Activated T-helper 1 cell treated with anti-CD3 and anti-CD28 coated beads, Interleukin-12 subunit alpha, Interleukin-12 subunit beta, Interleukin-2, Interleukin-4 antibody, amounts not matched to agents 30 ng/mL and 10 ng/mL and 1 ng/mL, durations not matched to agents 14 hours and 24 hours and 36 hours (primary cell): ENCODE data around the gene MAP4K3. TPM values are rescaled to one million over a fixed set of nuclear protein-coding genes. Genes with fewer than 3 reads are reported as not detected.

Experiments used
- DNase-seq: peaks from one replicate; pipeline ENCODE4 v3.0.0; 2021; ENCODE audit warnings: low spot score
- H3K27ac Mint-ChIP-seq: one replicate; pipeline ENCODE4 v1.8.0; 2021; ENCODE audit warnings: mild to moderate bottlenecking, mixed read lengths
- H3K27me3 Mint-ChIP-seq: one replicate; pipeline ENCODE4 v1.8.0; 2022; ENCODE audit warnings: mild to moderate bottlenecking, moderate library complexity, mixed read lengths; ENCODE audit not compliant: insufficient read depth
- H3K36me3 Mint-ChIP-seq: one replicate; pipeline ENCODE4 v1.8.0; 2021; ENCODE audit warnings: low read depth, mixed read lengths
- H3K4me1 Mint-ChIP-seq: one replicate; pipeline ENCODE4 v1.8.0; 2021; ENCODE audit warnings: low read depth, mixed read lengths
- H3K4me3 Mint-ChIP-seq: one replicate; pipeline ENCODE4 v1.8.0; 2021; ENCODE audit warnings: mild to moderate bottlenecking, moderate library complexity, mixed read lengths
- H3K9me3 Mint-ChIP-seq: one replicate; pipeline ENCODE4 v1.8.0; 2021; ENCODE audit warnings: mixed read lengths
- intact Hi-C: fragments of 100-400 bp; cut with micrococcal nuclease; formaldehyde crosslinking; loops from one replicate; pipeline ENCODE4 v1.15.1; 2024
- total RNA-seq: library from RNA; stranded (reverse); gene quantifications from 2 replicates; pipeline ENCODE4 v1.2.3, GENCODE V29; 2022

The MAP4K3 gene
- total RNA-seq, 1 donor from 2014 or later, result 24.1 TPM

DNA sequence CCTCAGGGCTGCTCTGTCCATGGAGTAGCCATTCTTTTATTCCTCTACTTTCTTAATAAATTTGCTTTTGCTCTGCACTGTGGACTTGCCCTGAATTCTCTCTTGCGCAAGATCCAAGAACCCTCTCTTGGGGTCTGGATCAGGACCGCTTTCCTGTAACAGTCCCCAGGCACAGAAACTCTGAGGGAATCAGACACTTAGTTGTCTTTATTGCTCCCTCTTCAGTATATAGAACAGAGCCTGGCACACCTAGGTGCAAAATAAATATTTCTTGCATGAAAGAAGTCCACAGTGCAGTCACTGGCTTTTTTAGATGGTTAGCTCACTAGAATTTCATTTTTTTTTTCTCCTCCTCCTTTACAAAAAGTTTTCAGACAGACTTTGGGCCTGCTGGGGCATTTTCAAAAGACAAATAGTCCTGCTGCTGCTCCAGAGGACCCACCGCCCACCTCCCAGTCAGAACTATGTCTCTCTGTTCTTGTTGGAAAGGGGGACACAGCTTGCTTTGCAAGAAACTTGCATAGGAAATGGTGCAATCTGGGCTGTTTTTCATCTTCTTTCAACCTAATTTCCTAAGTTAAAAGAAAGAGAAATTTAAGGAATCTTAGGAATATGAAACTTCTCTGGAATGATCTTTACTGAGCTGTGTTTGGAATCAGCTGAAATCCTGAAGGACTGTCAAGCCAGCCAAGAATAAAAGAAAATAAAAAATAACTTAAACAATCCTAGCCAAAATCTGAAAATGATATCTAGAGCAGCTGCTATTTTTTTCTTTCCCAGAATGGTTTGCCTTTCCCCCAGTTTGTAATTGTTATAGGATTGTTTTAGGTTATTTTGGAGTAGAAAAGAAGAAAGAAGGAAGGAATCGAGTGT lies 31.7 kb upstream of the MAP4K3 start:
- Mint-ChIP-seq H3K27me3 (peaks cover 6% of the 10 kb centered on the region), H3K4me3 (no peak overlapping the region), H3K9me3 (no peaks in the 10 kb centered on the region), H3K27ac (no peak overlapping the region), H3K36me3 (no peaks in the 10 kb centered on the region), H3K4me1 (peaks cover 12% of the 10 kb centered on the region)
- DNase-seq, result no peak
- intact Hi-C loops, result no loop called here

DNA sequence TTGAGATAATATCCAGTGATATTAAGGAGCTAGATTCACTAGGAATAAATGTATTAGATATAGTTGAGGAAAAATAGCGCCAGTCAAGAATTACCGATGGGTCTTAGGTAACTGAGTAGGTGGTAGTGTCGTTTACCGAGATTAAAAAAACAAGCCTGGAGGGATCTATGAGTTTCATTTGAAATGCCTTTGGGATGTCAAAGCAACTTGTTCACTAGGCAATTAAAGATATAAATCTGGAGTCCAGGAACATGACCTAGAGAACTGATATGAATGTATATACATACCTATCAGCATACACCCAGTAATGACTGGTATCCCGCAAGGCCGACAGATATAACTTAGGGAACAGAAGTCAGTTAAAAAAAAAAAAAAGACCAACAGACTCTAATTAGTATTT lies 29.2 kb upstream of the MAP4K3 start:
- Mint-ChIP-seq H3K36me3 (no peaks in the 10 kb centered on the region), H3K27me3 (peaks cover 6% of the 10 kb centered on the region), H3K4me1 (peaks cover 12% of the 10 kb centered on the region), H3K27ac (no peak overlapping the region), H3K9me3 (no peaks in the 10 kb centered on the region), H3K4me3 (no peak overlapping the region)
- intact Hi-C loops, result loop anchor here (2.0 kb wide), 1 partner anchor 28 kb away; no protein-coding TSS in a partner anchor
- no peak for DNase-seq

DNA sequence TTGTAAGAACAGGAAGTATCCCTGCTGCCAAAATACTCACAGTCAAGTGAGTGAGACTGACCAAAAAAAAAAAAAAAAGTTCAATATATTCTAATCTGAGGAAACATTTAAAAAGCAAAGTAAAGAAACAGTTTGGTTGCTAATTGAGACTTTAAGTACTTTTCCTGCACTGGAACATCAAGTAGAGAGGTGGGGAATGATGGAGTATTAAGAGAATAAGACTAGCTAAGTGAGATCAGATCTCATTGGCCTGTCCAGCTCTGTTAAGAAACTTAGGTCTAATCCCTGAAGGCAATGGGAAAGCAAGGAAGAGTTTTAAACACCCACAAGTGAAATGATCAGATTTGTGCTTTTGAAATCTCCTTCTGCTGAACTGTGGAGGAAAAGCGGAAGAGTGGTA lies 27.8 kb upstream of the MAP4K3 start:
- intact Hi-C loops, result no loop called here

DNA sequence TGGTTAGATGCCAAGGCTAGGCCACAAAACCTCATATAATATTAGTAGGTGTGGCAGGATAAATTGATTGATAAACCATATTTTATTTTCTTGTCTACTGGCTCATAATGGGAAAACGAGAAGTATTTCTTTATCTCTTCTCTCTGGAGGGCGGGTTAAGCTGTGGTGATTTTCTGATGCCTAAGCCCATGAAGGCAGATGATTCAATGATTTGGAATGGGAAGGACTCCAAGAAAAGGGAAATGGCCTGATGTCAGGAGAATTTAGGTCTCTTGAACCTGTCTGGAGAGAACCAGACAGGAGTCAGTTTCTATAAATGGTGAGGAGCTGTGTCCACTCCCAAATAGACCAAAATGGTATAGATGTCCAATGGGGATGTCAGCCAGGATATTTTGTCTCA lies 18.7 kb upstream of the MAP4K3 start:
- no peak for DNase-seq
- Mint-ChIP-seq H3K27ac (no peak overlapping the region), H3K9me3 (no peaks in the 10 kb centered on the region), H3K27me3 (no peaks in the 10 kb centered on the region), H3K36me3 (no peaks in the 10 kb centered on the region), H3K4me1 (no peaks in the 10 kb centered on the region), H3K4me3 (no peak overlapping the region)
- intact Hi-C loops, result no loop called here

More for the DNA sequence above, 27.8 kb upstream of the MAP4K3 start:
- H3K27me3 Mint-ChIP-seq, result peaks cover 6% of the 10 kb centered on the region
- no peaks in the 10 kb centered on the region for H3K36me3 Mint-ChIP-seq
- no peak overlapping the region for H3K27ac Mint-ChIP-seq
- no peaks in the 10 kb centered on the region for H3K9me3 Mint-ChIP-seq
- H3K4me3 Mint-ChIP-seq, result no peak overlapping the region
- DNase-seq, result no peak
- peaks cover 12% of the 10 kb centered on the region for H3K4me1 Mint-ChIP-seq

DNA sequence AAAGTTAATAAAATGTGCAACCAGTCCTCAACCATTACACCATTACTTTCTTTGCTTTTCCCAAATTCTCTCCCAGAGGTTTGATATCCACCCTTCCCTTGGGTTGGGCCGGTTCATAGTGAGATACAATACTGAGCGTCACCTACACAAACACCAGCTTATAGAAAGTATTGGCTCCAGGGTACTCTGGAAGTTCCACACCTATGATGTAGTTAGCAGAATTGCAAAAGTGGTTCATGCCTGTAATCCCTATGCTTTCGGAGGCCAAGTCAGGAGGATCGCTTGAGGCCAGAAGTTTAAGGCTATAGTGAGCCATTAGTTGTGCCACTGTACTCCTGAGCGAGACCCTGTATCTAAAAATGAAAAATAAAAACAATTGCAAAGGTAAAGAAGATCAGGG lies 15.3 kb upstream of the MAP4K3 start:
- intact Hi-C loops, result no loop called here
- Mint-ChIP-seq H3K9me3 (no peaks in the 10 kb centered on the region), H3K27me3 (no peaks in the 10 kb centered on the region), H3K36me3 (no peaks in the 10 kb centered on the region), H3K4me1 (no peaks in the 10 kb centered on the region), H3K27ac (no peak overlapping the region), H3K4me3 (no peak overlapping the region)
- DNase-seq, result no peak

DNA sequence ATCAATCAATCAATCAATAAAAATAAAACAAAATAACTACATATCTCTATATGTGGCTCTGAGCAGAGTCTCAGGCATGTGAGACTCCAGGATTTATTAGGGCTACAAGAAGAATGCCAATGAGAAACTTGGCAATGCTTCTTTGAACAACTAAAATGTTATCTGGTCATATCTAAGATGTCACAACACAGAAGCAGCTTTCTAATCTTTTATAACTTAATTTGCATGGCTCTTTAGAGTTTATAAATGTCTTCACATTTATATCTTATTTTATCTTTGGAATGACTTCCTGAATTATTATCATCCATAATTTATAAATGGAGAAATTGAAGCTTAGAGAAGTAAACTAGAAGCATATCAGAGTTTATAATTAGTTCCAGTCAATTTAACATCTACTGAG lies 14.9 kb upstream of the MAP4K3 start:
- Mint-ChIP-seq H3K4me3 (no peak overlapping the region), H3K27me3 (no peaks in the 10 kb centered on the region), H3K27ac (no peak overlapping the region), H3K36me3 (no peaks in the 10 kb centered on the region), H3K9me3 (no peaks in the 10 kb centered on the region), H3K4me1 (no peaks in the 10 kb centered on the region)
- intact Hi-C loops, result no loop called here
- DNase-seq, result no peak

DNA sequence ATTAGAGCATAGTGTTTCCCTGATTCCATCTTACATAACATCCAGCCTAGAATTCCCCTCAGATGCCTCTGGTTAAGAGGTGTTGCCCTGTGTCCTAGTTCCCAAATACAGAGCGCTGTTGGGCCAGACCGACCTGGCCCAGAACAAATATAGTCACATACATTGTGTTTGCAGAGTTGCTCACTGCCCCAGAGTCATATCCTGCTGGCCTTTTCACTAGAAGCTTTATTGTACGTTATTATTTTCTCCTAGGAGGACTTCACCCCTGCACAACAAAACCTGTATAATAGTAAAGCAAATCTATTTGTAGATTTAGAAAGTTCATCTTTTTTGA lies 11.1 kb upstream of the MAP4K3 start:
- intact Hi-C loops, result no loop called here
- Mint-ChIP-seq H3K36me3 (peaks cover 1% of the 10 kb centered on the region), H3K9me3 (peaks cover 9% of the 10 kb centered on the region), H3K27me3 (no peaks in the 10 kb centered on the region), H3K4me3 (no peak overlapping the region), H3K4me1 (no peaks in the 10 kb centered on the region), H3K27ac (no peak overlapping the region)
- DNase-seq, result no peak

DNA sequence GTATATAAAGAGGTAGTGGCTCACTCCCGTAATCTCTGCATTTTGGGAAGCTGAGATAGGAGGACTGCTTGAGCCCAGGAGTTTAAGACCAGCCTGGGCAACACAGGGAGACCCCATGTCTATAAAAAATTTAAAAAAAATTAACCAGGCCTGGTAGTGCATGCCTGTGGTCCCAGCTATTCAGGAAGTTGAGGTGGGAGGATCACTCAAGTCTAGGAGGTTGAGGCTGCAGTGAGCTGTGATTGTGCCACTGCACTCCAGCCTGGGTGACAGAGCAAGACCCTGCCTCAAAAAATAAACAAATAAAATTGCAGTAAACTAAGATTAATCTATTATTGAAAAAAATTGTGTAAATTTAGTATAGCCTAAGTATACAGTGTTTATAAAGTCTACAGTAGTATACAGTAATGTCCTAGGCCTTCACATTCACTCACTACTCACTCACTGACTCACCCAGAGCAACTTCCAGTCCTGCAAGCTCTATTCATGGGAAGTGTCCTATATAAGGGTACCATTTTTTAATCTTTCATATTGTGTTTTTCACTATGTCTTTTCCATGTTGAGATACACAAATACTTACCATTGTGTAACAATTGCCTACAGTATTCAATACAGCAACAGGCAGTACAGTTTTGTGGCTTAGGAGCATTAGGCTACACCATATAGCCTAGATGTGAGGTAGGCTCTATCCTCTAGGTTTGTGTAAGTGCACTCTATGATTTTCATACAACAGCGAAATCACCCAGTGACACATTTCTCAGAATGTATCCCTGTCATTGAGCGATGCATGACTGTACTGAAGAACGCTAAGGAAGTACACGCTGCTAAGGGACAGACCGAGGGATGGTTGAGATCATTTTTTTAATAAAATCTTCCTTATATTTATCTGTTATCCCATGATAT lies 10.4 kb upstream of the MAP4K3 start:
- intact Hi-C loops, result no loop called here
- Mint-ChIP-seq H3K4me3 (no peak overlapping the region), H3K4me1 (no peaks in the 10 kb centered on the region), H3K27me3 (no peaks in the 10 kb centered on the region), H3K27ac (no peak overlapping the region), H3K36me3 (peaks cover 4% of the 10 kb centered on the region), H3K9me3 (peaks cover 15% of the 10 kb centered on the region)
- DNase-seq, result no peak

DNA sequence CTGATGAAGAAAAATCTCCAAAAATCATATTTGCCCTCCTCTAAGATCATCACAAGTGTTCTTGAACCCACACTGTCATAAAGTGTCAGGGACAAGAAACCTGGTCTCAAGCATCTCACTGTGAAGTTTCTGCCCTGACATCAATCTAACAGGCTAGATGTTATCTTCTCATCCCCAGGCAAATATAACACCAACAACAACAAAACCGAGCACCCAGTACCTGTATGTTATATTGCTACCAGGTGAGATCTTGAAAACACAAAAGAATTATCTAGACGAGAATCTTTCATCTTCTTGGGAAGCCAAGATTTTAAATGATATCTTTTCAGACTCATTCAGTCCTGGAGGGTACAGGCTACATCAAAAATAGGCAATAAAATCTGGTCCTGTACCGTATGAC lies 8.8 kb upstream of the MAP4K3 start:
- Mint-ChIP-seq H3K27me3 (no peaks in the 10 kb centered on the region), H3K36me3 (peaks cover 7% of the 10 kb centered on the region), H3K4me1 (no peaks in the 10 kb centered on the region), H3K9me3 (peaks cover 20% of the 10 kb centered on the region), H3K4me3 (no peak overlapping the region), H3K27ac (no peak overlapping the region)
- DNase-seq, result no peak
- intact Hi-C loops, result no loop called here

DNA sequence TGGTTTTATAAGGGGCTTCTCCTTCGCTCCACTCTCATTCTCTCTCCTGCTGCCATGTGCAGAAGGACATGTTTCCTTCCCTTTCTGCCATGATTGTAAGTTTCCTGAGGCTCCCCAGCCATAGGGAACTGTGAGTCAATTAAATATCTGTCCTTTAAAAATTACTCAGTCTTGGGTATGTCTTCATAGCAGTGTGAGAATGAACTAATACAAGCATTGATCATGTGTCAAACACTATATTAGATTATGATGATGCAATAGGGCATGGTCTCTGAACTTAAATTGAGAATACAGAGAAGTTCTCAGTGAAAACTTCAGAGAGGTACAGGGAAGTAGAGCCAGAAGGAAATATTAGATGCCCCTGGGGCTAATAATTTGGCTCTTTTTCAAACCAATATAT lies 5.9 kb upstream of the MAP4K3 start:
- intact Hi-C loops, result no loop called here
- Mint-ChIP-seq H3K4me1 (peaks cover 10% of the 10 kb centered on the region), H3K27ac (no peak overlapping the region), H3K36me3 (peaks cover 7% of the 10 kb centered on the region), H3K4me3 (no peak overlapping the region), H3K27me3 (no peaks in the 10 kb centered on the region), H3K9me3 (peaks cover 20% of the 10 kb centered on the region)
- no peak for DNase-seq

DNA sequence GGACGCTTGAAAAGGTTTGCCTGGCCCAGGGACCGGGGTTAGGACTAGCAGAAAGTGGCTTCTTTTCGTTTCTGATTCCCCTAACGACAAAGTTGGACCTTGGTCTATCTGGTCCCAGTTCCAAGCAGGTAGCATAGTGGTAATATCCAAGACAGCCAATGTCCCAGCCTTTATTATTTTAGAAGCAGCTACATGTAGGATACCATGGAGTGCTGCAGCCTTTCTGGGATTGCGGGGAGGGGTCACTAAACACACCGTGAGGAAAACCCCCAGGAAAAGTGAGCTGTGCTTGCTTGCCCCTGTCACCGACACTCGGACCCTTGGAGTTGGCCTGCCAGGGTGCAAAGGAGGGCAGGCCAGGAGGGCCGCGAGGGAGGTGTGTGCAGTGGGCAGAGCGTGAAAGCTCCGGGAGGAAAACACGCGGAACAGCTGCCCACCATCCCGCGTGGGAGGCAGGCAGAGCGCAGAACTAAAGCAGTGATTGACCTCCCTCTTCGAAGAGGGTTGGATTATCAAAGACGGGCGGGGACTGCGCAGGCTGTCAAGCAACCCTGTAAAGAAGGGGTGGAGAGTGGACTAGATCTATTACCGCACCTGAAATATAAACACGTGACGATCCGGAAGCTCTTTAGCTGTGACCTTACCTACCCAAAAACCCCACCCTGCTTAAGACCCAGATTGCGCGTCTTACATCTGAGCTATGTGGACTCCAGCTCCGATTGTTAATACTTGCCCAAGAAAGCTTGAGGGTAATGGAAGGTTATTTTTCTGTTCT lies 624 bp upstream of the MAP4K3 start:
- intact Hi-C loops, result loop anchor here (1.0 to 5.0 kb wide), 5 partner anchors 29 to 342 kb away; partner anchors contain the start of genes SOS1 and THUMPD2
- peaks cover 12% of the 10 kb centered on the region for H3K36me3 Mint-ChIP-seq
- DNase-seq, result peak; percentile 15
- H3K27ac Mint-ChIP-seq, result peak overlapping the region; percentile 10
- peaks cover 44% of the 10 kb centered on the region for H3K4me1 Mint-ChIP-seq
- H3K9me3 Mint-ChIP-seq, result peaks cover 7% of the 10 kb centered on the region
- H3K27me3 Mint-ChIP-seq, result no peaks in the 10 kb centered on the region
- peak overlapping the region; percentile 96 for H3K4me3 Mint-ChIP-seq

DNA sequence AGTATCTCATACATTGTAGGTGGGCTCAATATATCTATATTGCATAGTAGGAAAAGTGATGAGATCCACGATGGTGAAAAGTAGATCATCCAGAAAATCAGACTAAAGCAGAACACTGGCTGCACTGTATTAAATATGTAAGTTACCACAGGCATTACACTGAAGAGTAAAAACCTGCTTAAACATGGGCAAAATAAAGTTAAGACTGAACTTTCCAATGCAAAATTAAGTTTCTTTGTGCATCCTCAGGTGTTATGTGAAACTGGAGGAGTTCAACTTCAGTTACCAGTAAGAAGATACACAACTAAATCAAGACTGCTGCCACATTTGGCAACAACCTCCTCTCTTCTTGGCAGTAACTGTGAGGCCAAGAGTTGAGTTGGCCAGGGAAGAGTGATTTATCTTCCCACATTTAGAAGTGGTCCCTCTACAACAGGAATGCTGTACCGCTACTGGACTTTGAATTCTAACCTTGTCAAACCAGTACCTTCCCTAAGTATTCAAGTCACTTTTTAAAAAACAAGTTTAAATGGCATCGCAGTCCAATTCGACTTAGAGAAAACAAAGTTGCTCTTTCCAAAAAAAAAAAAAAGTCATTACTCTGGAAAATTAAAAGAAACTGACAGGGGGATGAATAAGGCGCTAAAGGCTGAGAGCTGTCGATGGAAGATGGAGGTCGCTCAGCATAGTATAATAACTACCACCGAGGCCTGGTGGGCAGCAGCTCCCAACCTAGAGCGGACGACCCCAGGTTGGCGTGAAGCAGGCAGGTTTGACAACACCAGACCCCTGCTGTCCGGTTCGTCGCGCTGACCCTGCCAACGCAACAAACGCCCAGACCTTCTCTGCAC lies 1.1 kb downstream of the MAP4K3 start:
- H3K27me3 Mint-ChIP-seq, result no peaks in the 10 kb centered on the region
- DNase-seq, result no peak
- H3K27ac Mint-ChIP-seq, result peak overlapping the region; percentile 78
- no peaks in the 10 kb centered on the region for H3K9me3 Mint-ChIP-seq
- H3K36me3 Mint-ChIP-seq, result peaks cover 8% of the 10 kb centered on the region
- H3K4me3 Mint-ChIP-seq, result peak overlapping the region; percentile 96
- H3K4me1 Mint-ChIP-seq, result peaks cover 60% of the 10 kb centered on the region
- intact Hi-C loops, result loop anchor here (1.0 to 5.0 kb wide), 5 partner anchors 9 to 314 kb away; partner anchors contain the start of gene SOS1
